Stimulated activated CD4-positive, alpha-beta T cell treated with anti-CD3 and anti-CD28 coated beads, Interleukin-2, amount 100 ng/mL, for 4 hours (primary cell): ENCODE results near the gene POLK.
"Not testable (repeated sequence)": the region's sequence is repeated elsewhere in the genome, so short reads cannot be mapped to it uniquely, and the experiment has no call there.

Experiments used
- DNase-seq: peaks from one replicate; pipeline ENCODE4 v3.0.0-alpha.2; 2020; ENCODE audit warnings: low read depth

POLK gene

DNA sequence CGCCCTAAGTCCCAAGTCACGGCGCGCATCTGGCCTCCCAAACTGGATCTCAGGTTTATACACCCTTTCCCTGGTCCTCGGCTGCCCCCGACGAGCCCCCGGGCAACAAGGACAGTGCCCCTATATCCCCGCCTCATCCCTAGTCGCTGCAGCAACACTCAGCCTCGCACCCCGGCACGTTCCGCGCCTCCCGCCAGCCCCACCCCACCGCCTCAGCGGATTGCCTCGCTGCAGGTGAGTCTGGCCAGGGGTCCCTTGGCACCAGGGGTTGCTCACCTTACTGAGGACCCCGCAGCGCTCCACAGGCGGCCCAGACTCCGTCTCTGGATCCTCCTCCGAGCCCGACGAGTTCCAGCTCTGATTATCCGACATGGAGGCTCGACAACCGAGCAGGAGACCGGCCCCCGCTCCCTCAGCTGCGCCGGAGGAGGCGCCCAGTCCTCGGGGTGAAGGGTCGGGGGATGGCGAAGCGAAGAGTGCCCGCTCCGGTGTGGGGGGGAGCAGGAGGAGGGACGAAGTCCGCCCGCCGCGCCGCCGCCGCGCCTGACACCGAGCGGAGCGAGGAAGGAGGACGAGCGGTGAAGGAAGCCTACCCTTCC is 756 bp upstream of the POLK start:
- peak; percentile 9 for DNase-seq

DNA sequence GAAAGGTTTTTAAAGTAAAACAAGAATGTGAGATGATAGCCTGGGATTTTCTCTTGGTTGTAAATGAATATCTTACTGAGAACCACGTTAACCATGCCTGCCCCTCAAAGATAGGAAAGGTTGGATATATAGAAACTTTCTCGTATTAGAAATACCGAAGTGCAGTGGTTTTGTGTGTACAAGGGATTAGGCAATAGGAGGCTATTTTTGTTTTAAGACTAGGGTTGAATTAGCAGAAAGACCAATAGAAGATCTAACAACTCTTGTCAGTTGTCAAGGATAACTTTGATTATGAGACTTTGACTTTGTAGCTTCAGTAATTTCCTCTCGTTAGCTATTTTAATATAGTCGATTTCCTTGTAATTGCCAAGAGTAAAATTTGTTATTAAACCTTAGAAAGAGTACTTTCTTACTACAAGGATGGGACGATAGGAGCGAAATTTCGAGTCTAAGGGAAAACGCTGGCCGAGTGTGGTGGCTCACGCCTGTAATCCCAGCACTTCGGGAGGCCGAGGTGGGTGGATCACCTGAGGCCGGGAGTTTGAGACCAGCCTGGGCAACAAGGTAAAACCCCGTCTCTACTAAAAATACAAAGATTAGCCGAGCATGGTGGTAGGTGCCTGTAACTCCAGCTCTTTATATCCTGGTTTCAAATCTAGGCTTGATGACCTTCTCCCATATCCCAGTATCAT is 838 bp downstream of the POLK start:
- DNase-seq = no peak

DNA sequence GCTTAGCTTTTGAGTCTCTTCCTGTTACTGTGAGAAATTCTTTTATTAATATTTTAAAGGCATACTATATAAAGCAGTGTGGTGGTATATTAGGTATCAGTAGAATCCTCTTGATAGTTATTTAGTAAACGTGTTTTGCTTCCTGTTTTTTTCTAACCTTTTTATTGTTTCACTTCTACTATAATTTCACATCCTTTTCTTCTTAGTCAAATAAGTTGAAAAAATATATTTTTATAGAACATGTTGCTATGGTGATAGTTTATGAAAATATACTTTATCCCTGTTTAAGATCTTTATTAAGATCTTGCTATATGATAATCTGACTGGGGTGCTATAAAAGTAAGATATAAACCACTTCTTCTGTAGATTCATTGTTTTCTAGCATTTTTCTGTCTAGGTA is 2.1 kb downstream of the POLK start:
- DNase-seq = no peak

DNA sequence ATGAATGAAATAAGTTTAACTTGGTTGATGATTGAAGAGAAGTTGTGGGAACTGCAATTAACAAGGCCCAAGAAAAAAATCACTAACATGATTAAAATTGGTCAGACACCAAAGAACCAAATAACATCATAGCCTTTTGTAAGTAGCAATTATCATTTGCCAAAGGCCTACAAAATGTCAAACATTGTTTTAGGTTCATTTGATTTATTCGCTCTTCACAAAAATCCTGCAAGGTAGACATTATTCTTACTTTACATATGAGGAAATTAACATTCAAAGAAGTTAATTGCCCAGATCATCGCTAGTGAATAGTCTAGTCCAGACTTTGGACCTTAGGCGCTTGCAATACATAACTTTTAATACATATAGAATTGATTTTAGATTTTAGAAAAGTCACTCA is 2.6 kb downstream of the POLK start:
- DNase-seq = no peak

DNA sequence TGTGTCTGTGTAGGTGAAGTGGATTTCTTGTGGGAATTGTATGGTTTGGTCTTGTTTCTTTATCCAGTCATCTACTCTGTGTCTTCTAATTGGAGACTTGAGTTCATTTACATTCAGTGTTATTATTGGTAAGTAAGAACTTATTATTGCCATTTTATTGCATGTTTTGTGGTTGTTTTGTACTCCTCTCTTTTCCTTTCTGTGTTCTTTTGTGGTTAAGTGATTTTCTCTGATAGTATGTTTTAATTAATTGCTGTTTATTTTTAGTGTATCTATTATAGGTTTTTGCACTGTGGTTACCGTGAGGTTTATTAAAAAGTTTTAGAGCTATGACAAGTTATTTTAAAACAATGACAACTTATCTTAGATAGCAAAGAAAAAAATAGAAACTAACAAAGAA is 8.1 kb downstream of the POLK start:
- no peak for DNase-seq

DNA sequence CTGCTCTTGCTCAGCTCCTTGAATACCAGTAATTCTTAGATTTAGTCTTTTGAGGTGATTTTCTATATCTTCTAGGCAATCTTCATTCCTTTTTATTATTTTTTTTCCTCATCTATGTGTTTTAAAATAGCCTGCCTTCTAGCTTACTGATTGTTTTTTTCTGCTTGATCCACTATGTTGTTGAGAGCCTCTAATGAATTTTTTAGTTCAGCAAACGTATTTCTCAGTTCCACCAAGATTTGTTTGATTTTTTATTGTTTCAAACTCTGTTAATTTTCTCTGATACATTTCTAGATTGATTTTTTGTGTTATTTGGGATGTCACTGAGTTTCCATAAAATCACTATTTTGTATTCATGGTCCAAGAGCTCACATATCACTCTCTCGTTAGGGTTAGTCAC is 9.5 kb downstream of the POLK start:
- DNase-seq = no peak

DNA sequence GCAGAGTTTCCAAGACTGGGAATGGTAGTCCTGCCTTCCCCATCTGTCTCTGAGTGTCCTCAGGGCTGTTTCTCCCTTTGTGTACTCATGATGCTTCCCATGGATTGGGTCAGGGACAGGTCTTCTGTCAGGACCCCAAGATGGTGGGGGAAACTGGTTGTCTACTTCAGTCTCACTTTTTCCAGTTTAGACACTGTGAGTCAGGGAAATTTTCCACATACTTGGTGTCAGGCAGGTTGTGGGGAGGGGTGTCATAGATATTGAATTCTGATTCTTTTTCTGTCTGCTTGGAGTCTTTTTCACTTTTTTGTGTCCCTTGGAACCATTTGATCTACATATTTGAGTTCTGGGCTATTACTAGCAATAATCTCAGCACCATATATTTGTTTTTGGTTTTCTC is 10.3 kb downstream of the POLK start:
- no peak for DNase-seq

DNA sequence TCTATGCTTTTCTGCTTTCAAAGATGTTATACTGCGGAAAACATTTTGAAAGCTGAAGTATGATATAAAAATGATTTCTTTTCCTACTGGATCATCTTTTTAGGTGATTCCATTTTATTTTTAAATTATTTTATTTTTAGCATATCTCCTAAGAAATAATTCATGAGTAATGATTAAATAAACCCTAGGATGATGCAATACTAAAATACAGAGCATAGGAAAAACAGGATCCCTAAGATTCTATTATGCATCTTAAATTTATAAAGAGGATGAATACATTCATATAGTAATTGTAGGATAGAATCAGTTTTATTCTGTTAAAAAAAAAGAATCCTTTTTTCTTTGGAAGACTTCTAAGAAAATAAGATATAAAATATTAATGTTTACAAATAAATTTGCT is 10.9 kb downstream of the POLK start:
- no peak for DNase-seq

DNA sequence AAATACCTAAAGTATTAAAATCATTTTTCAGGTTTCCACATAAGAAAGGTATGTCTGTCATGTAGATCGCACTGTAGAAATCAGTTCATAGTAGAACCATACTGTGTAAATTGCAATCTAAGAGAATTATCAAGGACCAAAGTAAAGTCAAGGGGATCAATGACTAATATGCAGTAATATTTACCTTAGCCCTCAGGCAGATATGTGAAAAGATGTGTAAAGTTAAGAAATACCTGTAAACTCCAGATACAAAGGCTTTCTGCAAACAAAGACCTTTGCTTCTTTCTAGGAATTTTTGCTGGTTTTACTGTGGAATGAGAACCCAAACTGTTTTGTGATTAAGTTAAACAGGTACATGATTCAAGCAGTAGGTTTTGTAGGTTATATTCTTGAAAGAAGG is 11.6 kb downstream of the POLK start:
- DNase-seq = no peak

DNA sequence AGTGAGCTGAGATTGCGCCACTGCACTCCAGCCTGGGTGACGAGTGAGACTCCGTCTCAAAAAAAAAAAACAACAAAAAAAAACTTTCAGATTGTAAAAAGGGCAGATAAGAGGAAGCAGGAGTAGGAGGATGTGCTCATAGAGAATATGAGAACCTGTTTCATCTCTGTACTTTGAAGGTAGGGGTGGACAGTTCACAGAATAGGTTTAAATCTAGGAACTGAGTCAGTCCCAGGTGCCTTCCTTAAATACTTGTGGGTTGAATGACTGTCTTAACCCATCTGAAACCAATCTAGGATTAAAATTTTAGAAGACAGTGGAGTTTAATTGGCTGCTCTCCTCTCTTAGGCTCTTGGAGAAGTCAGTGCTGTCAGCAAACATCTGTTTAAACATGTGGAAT is 12.4 kb downstream of the POLK start:
- DNase-seq = no peak

DNA sequence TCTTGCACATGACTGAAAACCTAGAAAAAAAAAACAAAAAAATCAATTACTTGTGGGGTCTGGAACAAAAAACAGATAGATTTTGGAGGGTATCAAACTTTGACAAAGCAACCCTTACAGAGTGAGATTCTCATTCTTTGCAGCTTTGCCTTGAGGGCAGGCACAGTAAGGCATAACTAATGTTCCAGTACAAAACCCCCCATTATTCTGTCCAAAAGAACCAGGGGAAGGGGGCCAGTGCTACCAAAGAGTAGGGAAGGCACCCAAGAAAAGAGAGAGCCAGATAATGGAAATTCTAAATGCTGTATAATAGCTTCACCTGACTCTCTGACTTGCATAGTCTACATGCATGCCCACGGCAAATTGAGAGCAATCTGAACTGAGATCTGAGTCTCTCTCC is 12.9 kb downstream of the POLK start:
- no peak for DNase-seq

DNA sequence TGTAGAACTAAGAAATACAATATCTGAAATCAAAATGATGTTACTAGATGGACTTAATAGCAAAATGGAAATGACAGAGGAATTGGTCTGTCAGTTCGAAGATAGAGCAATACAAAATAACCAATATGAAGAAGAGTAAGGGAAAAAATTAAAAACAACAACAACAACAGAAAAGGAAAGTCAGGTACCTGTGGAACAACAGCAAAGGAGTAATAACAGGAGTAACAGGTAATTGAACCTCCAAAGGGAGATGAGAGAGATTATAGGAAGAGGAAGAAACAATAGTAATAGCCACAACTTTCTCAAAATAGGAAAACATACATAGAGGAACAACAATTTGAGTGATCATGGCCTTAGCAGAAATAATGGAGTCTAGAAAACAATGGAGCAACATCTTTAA is 13.7 kb downstream of the POLK start:
- no peak for DNase-seq

DNA sequence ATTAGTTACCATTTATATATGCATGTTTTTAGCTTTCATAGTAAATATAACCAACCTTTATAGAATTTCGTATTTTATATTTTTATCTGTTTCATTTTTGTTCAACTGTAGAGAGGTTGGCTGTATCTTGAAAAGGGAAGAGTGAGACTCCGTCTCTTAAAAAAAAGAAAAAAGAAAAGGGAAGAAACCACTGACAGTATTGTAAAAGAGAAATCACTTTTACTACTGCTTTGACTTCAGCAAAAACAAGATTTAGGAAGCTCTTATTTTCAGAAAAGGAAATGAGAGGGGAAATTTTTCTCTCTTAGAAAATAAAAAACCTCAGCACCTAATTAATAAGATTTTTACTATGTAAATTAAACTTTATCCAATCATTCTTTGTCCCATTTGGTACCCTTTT is 14.4 kb downstream of the POLK start:
- DNase-seq = no peak

DNA sequence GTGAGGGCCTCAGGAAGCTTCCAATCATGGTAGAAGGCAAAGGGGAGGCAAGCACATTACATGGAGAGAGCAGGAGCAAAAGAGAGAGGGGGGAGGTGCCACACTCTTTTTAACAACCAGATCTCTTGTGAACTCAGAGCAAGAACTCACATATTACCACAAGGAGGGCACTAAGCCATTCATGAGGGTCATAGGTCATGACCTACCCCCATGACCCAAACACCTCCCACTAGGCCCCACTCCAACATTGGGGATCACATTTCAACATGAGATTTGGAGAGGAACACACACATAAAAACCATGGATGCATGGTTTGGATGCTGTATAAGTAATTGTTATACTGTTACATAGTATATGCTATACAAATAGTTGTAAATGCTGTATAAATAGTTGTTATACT is 17.5 kb downstream of the POLK start:
- no peak for DNase-seq

DNA sequence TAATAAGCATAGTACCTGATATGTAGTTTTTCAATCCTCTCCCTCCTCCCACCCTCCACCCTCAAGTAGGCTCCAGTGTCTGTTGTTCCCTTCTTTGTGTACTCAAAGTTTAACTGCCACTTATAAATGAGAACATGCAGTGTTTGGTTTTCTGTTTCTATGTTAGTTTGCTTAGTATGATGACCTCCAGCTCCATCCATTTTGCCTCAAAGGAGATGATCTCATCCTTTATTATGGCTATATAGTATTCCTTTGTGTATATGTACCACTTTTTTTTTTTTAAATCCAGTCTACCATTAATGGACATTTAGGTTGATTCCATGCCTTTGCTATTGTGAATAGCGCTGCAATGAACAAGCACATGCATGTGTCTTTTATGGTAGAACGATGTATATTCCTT is 20.5 kb downstream of the POLK start:
- no peak for DNase-seq

DNA sequence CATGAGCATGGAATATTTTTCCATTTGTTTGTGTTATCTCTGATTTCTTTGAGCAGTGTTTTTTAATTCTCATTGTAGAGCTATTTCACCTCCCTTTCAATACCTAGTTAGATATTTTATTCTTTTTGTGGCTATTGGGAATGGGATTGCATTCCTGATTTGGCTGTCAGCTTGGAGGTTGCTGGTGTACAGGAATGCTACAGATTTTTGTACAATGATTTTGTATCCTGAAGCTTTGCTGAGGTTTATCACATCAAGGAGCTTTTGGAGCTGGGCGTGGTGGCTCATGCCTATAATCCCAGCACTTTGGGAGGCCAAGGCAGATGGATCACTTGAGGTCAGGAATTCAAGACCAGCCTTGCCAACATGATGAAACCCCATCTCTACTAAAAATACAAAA is 22.0 kb downstream of the POLK start:
- DNase-seq = not testable (repeated sequence)

DNA sequence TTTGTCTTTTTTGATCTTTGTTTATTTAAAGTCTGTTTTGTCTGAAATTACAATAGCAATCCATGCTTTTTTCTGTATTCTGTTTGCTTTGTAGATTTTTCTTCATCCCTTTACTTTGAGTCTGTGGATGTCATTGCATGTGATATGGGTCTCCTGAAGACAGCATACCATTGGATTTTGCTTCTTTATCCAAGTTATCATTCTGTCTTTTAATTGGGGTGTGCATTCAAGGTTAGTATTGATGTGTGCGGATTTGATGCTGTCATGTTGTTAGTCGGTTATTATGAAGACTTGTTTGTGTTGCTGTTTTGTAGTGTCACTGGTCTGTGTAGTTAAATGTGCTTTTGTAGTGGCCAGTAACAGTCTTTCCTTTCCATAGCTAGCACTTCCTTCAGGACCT is 23.0 kb downstream of the POLK start:
- DNase-seq = no peak

DNA sequence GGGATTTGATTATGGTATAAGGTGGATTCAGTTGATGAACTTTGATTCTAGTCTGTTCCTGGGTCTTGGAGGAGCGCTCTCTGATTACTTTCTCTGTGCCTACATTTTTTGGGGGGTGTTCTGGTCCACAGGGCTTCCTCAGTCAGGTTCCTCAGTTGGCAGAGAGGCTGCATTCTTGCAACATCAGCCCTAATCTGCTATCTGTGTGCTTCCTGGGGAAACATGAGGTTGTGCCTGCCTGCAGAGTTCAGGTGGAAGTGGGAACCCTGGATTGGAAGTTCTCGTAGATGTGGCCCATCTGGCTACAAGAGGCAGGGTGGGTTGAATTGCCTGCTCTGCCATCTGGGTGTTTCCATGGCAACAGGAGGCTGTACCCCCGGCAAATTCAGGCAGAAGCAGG is 24.5 kb downstream of the POLK start:
- DNase-seq = no peak

DNA sequence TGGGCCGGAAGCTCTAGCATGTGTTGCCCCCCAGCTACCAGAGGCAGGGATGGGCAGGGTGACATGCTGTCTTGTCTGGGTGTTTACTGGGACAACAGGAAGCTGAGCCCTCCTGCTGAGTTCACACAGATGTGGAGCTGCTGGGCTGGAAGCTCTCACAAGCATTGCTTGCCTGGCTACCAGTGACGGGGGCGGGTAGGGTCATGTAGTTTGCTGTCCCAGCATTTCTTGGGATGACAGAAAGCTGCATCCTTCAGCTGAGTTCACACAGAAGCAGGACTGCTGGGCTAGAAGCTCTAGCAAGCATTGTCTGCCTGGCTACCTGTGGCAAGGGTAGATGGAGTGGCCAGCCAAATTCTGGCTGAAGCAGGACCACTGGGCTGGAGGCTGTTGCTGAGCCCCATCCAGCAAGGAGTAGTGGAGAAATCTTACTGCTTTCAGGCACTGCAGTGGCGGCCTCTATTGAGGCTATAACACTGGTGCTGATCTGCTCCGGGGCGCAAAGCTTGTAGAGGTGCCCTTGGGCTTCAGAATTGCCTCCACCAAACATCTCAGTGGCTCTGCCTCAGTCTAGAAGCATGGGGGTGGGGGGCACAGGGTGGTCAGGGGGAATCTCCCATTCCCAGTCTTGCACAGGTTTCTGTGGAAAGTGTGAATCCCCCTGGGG is 25.1 kb downstream of the POLK start:
- no peak for DNase-seq

DNA sequence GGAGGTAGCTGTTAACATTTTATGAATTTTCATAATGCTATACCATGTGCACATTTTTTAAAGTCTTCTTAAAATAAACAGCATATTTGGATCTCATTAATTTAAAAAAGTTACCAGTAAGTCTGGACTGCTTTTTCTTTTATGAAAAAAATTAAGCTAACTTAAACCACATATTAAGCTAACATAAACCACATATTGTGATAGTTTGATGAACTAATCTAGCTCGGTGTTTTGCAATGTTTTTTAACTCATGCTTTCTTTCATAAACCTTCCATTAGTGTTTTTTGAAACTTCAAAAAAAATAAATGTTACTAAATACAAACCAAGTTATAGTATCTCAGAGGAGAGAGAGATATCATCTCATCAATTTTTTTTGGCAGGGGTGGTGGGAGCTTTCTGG is 26.5 kb downstream of the POLK start:
- no peak for DNase-seq

DNA sequence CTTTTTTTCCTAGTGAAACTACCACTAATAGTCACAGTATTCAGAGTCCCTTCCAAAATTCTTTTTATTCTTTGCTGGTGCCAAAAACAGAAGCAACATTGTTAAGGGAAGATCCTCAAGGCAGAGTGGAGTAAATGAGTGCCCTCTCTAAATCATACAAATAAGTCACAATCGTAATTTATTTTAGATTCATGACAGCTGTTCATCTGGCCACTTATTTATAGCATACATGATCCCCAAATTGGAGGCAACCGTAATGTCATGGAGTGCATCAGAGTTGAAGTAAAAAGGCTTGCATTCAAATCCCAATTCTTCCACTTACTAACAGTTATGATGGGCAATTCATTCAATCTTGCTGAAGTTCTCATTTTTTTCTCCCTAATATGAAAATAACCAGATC is 33.4 kb downstream of the POLK start:
- DNase-seq = no peak

DNA sequence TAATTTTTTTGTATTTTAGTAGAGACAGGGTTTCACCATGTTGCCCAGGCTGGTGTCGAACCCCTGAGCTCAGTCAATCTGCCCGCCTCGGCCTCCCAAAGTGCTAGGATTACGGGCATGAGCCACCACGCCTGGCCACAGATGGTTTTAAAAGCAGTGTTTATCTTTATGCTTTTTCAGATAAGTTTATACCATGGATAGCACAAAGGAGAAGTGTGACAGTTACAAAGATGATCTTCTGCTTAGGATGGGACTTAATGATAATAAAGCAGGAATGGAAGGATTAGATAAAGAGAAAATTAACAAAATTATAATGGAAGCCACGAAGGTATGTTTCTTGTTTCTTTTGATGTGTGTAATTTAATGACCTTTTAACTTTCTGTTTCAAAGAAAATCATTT is 35.1 kb downstream of the POLK start:
- no peak for DNase-seq

DNA sequence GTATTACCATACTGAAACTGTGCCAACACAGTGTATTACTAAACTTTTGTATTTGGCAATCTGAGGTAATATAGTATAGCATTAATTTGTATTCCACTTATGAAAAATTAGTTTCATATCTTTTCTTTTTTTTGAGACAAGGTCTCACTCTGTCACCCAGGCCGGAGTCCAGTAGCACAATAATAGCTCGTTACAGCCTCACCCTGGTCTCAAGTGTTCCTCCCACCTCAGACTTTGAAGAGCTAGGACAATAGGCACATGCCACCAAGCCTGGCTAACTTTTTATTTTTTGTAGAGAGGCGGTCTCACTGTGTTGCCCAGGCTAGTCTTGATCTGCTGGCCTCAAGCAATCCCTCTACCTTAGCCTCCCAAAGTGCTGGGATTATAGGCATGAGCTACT is 36.1 kb downstream of the POLK start:
- no peak for DNase-seq

DNA sequence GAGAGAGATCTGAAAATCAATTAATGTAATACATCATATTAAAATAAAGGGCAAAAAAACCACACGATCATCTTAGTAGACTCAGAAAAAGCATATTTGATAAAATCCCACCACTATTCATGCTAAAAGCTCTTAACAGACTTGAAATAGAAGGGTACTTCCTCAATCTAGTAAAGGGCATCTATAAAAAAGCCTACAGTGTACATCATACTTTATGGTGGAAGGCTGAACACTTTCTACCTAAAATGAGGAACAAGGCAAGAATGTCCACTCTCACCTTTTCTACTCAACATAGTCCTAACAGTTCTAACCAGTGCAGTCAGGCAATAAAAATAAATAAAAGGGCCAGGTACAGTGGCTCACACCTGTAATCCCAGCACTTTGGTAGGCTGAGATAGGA is 38.9 kb downstream of the POLK start:
- no peak for DNase-seq
